RWPE2 (cell line): ENCODE results near the gene GON4L.
"Not testable (repeated sequence)": the region's sequence is repeated elsewhere in the genome, so short reads cannot be mapped to it uniquely, and the experiment has no call there.

Source experiments
- ATAC-seq: fragments of 200-7000 bp; cut with Tn5 transposase; 3 replicates; pipeline ENCODE4 v1.9.1; 2021; ENCODE audit warnings: low read depth
- DNase-seq: peaks from one replicate; pipeline ENCODE4 v3.0.0-alpha.2; 2020; ENCODE audit warnings: low spot score
- H3K27ac ChIP-seq: fragments of 450-650 bp; 2 replicates; pipeline ENCODE4 v1.5.1; 2017; ENCODE audit warnings: mild to moderate bottlenecking; ENCODE audit not compliant: poor library complexity, severe bottlenecking
- H3K27me3 ChIP-seq: fragments of 250-450 bp; sonication (Bioruptor Pico); 2 replicates; pipeline ENCODE4 v1.5.1; 2021; ENCODE audit warnings: mild to moderate bottlenecking, moderate library complexity; ENCODE audit not compliant: insufficient read depth, poor library complexity, severe bottlenecking
- H3K36me3 ChIP-seq: fragments of 250-450 bp; sonication (Bioruptor Pico); 2 replicates; pipeline ENCODE4 v1.5.1; 2020; ENCODE audit warnings: low read depth, mild to moderate bottlenecking, moderate library complexity
- H3K4me1 ChIP-seq: fragments of 250-450 bp; sonication (Bioruptor Pico); 2 replicates; pipeline ENCODE4 v1.5.1; 2021; ENCODE audit warnings: mild to moderate bottlenecking, moderate library complexity; ENCODE audit not compliant: insufficient read depth, poor library complexity, severe bottlenecking
- H3K4me3 ChIP-seq: fragments of 250-450 bp; sonication (Bioruptor Pico); 2 replicates; pipeline ENCODE4 v1.5.1; 2021; ENCODE audit warnings: mild to moderate bottlenecking, moderate library complexity; ENCODE audit not compliant: severe bottlenecking
- H3K9me3 ChIP-seq: fragments of 250-450 bp; sonication (Bioruptor Pico); 2 replicates; pipeline ENCODE4 v1.5.1; 2021; ENCODE audit warnings: mild to moderate bottlenecking, moderate library complexity; ENCODE audit not compliant: severe bottlenecking
- CTCF ChIP-seq: fragments of 450-650 bp; IDR thresholded peaks from one replicate; pipeline ENCODE4 v1.5.1; 2017; ENCODE audit warnings: mild to moderate bottlenecking, moderate library complexity; ENCODE audit not compliant: poor library complexity, severe bottlenecking

GON4L gene

DNA sequence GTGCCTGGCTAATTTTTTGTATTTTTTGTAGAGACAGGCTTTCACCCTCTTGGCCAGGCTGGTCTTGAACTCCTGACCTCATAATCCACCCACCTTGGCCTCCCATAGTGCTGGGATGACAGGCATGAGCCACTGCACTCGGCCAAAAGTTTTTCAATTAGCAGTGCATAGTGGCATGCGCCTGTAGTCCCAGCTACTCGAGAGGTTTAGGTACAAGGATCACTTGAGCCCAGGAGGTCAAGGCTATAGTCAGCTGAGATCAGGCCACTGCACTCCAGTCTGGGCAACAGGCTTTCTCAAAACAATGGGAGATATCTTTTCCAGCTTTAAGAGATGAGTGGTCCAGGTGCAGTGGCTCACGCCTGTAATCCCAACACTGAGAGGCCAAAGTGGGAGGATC lies 137.3 kb downstream of the GON4L start:
- Histone ChIP-seq H3K27me3 (no peaks in the 10 kb centered on the region), H3K27ac (no peak overlapping the region), H3K4me3 (no peak overlapping the region), H3K4me1 (no peaks in the 10 kb centered on the region), H3K9me3 (no peaks in the 10 kb centered on the region), H3K36me3 (peaks cover 50% of the 10 kb centered on the region)
- ATAC-seq: no peak
- no peak for DNase-seq
- TF ChIP-seq CTCF: no peak

DNA sequence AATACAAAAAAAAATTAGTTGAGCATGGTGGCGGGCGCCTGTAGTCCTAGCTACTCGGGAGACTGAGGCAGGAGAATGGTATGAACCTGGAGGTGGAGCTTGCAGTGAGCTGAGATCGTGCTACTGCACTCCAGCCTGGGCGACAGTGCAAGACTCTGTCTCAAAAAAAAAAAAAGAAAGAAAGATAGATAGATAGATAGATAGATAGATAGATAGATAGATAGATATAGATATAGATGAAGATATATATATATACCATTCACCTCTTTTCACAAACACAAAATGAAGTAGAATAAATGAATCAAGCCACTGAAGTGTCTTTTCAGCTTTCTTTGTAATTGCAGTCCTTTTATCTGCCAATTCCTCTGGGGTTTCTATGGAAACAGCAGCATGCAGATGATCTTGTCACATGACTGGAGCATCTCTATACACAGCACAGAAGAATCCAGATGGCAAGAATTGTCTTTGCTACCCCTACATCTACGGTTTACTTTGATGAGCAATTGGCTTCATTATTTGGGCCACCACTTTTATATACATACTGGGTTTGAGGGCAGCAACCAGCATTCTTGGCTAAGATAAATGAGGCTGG lies 138.4 kb downstream of the GON4L start:
- H3K36me3 ChIP-seq: peaks cover 50% of the 10 kb centered on the region
- H3K4me1 ChIP-seq, ATAC-seq, H3K9me3 ChIP-seq, H3K27me3 ChIP-seq, H3K27ac ChIP-seq, DNase-seq, H3K4me3 ChIP-seq: not testable (repeated sequence)

GRCh38 chr1:155717041-155717440 lies 140.0 kb downstream of the GON4L start:
- no peak for TF ChIP-seq CTCF
- H3K4me3 ChIP-seq: no peak overlapping the region
- no peak overlapping the region for H3K27ac ChIP-seq
- H3K4me1 ChIP-seq: no peaks in the 10 kb centered on the region
- no peak for ATAC-seq
- H3K36me3 ChIP-seq: peaks cover 50% of the 10 kb centered on the region
- DNase-seq: no peak
- H3K9me3 ChIP-seq: no peaks in the 10 kb centered on the region
- no peaks in the 10 kb centered on the region for H3K27me3 ChIP-seq

DNA sequence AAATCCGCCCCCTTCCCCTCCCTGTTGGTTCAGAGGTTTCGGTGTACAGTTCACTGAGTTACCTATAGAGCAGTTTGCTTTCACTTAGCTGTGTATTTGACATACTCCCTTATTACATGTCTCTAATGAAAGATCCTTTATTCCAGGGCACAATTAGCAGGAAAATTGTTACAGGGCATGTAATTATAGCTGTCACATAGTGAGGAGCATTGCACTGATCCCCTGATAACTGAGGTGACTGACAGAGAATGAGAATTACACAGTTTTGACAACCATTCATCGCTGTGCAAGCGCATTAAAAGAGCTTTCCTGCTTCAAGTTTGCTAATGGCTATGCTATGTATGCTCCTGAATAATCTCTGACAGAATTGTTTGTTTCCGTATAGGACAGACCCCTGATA lies 141.2 kb downstream of the GON4L start:
- ATAC-seq (no peak), DNase-seq (no peak)
- H3K4me1 ChIP-seq: no peaks in the 10 kb centered on the region
- H3K4me3 ChIP-seq: no peak overlapping the region
- TF ChIP-seq CTCF: no peak
- H3K27ac ChIP-seq: no peak overlapping the region
- no peaks in the 10 kb centered on the region for H3K27me3 ChIP-seq
- peaks cover 40% of the 10 kb centered on the region for H3K36me3 ChIP-seq
- no peaks in the 10 kb centered on the region for H3K9me3 ChIP-seq

GRCh38 chr1:155715056-155715455 lies 142.0 kb downstream of the GON4L start:
- H3K4me1 ChIP-seq, H3K9me3 ChIP-seq, ATAC-seq, H3K4me3 ChIP-seq, H3K27me3 ChIP-seq, H3K27ac ChIP-seq, DNase-seq: not testable (repeated sequence)
- H3K36me3 ChIP-seq: peaks cover 42% of the 10 kb centered on the region

GRCh38 chr1:155713075-155713474 lies 143.9 kb downstream of the GON4L start:
- TF ChIP-seq CTCF: no peak
- H3K27me3 ChIP-seq: no peaks in the 10 kb centered on the region
- H3K27ac ChIP-seq: no peak overlapping the region
- DNase-seq (no peak), ATAC-seq (no peak)
- no peaks in the 10 kb centered on the region for H3K4me1 ChIP-seq
- no peaks in the 10 kb centered on the region for H3K9me3 ChIP-seq
- H3K4me3 ChIP-seq: no peak overlapping the region
- H3K36me3 ChIP-seq: peaks cover 48% of the 10 kb centered on the region
